Peyer's patch (tissue), 4 donors: ENCODE data around the gene TLR7. TPM values are rescaled to one million over a fixed set of nuclear protein-coding genes. Genes with fewer than 3 reads are reported as not detected.

ENCODE experiments used
- DNase-seq, 3 donors: peaks; one replicate each; pipeline ENCODE4 v3.0.0-alpha.2; 2017 to 2019
- H3K27ac ChIP-seq, 4 donors: fragments of 200-600 bp; sonication (generic); one replicate each; pipeline ENCODE4 v1.5.1; 2016 to 2019
- H3K27me3 ChIP-seq, 2 donors: fragments of 200-600 bp; sonication (generic); one replicate each; pipeline ENCODE4 v1.5.1; 2019
- H3K36me3 ChIP-seq, 3 donors: fragments of 200-600 bp; sonication (generic); one replicate each; pipeline ENCODE4 v1.5.1; 2016 to 2019
- H3K4me1 ChIP-seq, 4 donors: fragments of 200-600 bp; sonication (generic); one replicate each; pipeline ENCODE4 v1.5.1; 2016 to 2019
- H3K4me3 ChIP-seq, 4 donors: fragments of 200-600 bp; sonication (generic); 1 replicate in 3 of 4; 2 replicates in 1 of 4; pipeline ENCODE4 v1.5.1; 2016 to 2019; ENCODE audit warnings: mild to moderate bottlenecking in 1 of 4
- H3K9me3 ChIP-seq, 4 donors: fragments of 200-600 bp; sonication (generic); one replicate each; pipeline ENCODE4 v1.5.1; 2016 to 2019; ENCODE audit warnings: mild to moderate bottlenecking in 1 of 4
- POLR2A ChIP-seq, 2 donors: fragments of 450-650 bp; IDR thresholded peaks; one replicate each; pipeline ENCODE4 v1.5.1; 2017; ENCODE audit warnings: antibody characterized with exemption in 2 of 2, mild to moderate bottlenecking in 2 of 2, moderate library complexity in 2 of 2
- total RNA-seq, 4 donors: library from RNA; depleted of rRNA; stranded (reverse); fragments of >200 nt; gene quantifications; one replicate each; pipeline ENCODE4 v1.1.0, GENCODE V29; 2016
- TF ChIP-seq, protein P1 (sequence below), 6 experiments: fragments of 450-650 bp in 4 of 6; fragments of 200-600 bp in 2 of 6; sonication (generic) in 1 of 6; IDR thresholded peaks; one replicate each; pipeline ENCODE4 v1.5.1; 2017 to 2019; ENCODE audit warnings: antibody characterized with exemption in 6 of 6, mild to moderate bottlenecking in 3 of 6, moderate library complexity in 1 of 6

TLR7 gene
- total RNA-seq, 4 donors from 2014 or later = 0.27 to 5.0 (median 0.38) TPM; not detected in 1

- Histone ChIP-seq H3K27me3 (no peaks in the 10 kb centered on the region), H3K27ac (peak overlapping the region in 2 of 4 donors; percentile 36 to 55), H3K4me1 (no peaks in the 10 kb centered on the region), H3K4me3 (peak overlapping the region in 1 of 4 donors; percentile 14), H3K36me3 (no peaks in the 10 kb centered on the region), H3K9me3 (no peaks in the 10 kb centered on the region)
- DNase-seq = no peak
- no peak for TF ChIP-seq POLR2A (IDR thresholded peaks at IDR 0.05)
- TF ChIP-seq, protein P1, sequence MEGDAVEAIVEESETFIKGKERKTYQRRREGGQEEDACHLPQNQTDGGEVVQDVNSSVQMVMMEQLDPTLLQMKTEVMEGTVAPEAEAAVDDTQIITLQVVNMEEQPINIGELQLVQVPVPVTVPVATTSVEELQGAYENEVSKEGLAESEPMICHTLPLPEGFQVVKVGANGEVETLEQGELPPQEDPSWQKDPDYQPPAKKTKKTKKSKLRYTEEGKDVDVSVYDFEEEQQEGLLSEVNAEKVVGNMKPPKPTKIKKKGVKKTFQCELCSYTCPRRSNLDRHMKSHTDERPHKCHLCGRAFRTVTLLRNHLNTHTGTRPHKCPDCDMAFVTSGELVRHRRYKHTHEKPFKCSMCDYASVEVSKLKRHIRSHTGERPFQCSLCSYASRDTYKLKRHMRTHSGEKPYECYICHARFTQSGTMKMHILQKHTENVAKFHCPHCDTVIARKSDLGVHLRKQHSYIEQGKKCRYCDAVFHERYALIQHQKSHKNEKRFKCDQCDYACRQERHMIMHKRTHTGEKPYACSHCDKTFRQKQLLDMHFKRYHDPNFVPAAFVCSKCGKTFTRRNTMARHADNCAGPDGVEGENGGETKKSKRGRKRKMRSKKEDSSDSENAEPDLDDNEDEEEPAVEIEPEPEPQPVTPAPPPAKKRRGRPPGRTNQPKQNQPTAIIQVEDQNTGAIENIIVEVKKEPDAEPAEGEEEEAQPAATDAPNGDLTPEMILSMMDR (IDR thresholded peaks at IDR 0.05) = no peak
These were observed 813 bp downstream of the TLR7 start for GRCh38 chrX:12867685-12868084.

GRCh38 chrX:12868747-12869146 is 1.9 kb downstream of the TLR7 start:
- no peaks in the 10 kb centered on the region for H3K9me3 ChIP-seq
- no peak for DNase-seq
- no peak for TF ChIP-seq POLR2A (IDR thresholded peaks at IDR 0.05)
- TF ChIP-seq, protein P1 (IDR thresholded peaks at IDR 0.05) = no peak
- peak overlapping the region in 1 of 4 donors; percentile 55 for H3K27ac ChIP-seq
- H3K27me3 ChIP-seq = no peaks in the 10 kb centered on the region
- H3K4me1 ChIP-seq = no peaks in the 10 kb centered on the region
- no peak overlapping the region for H3K4me3 ChIP-seq
- H3K36me3 ChIP-seq = no peaks in the 10 kb centered on the region

DNA sequence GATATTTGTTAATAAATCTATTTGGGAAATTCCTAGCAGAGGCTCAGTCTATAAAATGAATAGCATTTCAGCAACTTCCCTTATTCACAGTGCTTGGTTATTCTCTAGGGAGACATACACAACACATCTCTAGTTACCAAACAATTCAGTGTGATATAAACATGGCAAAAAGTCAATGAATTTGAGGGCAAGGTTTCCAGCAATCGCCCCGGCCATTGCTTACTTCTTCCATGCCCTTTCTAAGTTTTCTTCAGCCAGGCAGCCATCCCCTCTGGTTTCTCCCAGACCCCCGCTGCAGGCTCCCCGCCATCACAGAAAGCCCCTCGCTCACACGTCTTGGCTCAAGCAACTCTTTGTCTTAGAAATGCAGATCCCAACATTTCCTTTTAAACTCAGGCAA is 4.4 kb downstream of the TLR7 start:
- no peak for DNase-seq
- H3K36me3 ChIP-seq = no peaks in the 10 kb centered on the region
- no peak for TF ChIP-seq POLR2A (IDR thresholded peaks at IDR 0.05)
- TF ChIP-seq, protein P1 (IDR thresholded peaks at IDR 0.05) = no peak
- H3K27ac ChIP-seq = peak overlapping the region in 1 of 4 donors; percentile 15
- H3K4me3 ChIP-seq = no peak overlapping the region
- no peaks in the 10 kb centered on the region for H3K9me3 ChIP-seq
- H3K4me1 ChIP-seq = no peaks in the 10 kb centered on the region
- no peaks in the 10 kb centered on the region for H3K27me3 ChIP-seq

DNA sequence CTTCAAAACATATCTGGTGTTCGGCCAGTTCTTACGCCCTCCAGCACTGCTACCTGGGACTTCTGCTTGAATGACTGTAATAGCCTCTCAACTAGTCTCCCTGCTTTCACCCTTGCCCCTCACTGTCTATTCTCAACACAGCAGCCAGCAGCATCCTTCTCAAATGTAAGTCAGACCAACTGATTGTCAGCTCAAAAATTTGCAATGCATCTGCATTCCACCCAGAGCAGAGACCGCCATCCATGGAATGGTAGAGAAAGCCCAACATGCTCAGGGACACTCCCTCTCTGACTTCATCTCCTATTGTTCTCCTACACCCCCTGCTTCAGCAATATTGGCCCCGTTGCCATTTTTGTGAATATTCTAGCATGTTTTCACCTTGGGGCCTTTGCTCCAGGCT is 5.9 kb downstream of the TLR7 start:
- no peak for TF ChIP-seq POLR2A (IDR thresholded peaks at IDR 0.05)
- TF ChIP-seq, protein P1 (IDR thresholded peaks at IDR 0.05) = no peak
- H3K4me1 ChIP-seq = no peaks in the 10 kb centered on the region
- H3K27ac ChIP-seq = no peak overlapping the region
- DNase-seq = no peak
- H3K9me3 ChIP-seq = no peaks in the 10 kb centered on the region
- no peak overlapping the region for H3K4me3 ChIP-seq
- no peaks in the 10 kb centered on the region for H3K36me3 ChIP-seq
- H3K27me3 ChIP-seq = no peaks in the 10 kb centered on the region

DNA sequence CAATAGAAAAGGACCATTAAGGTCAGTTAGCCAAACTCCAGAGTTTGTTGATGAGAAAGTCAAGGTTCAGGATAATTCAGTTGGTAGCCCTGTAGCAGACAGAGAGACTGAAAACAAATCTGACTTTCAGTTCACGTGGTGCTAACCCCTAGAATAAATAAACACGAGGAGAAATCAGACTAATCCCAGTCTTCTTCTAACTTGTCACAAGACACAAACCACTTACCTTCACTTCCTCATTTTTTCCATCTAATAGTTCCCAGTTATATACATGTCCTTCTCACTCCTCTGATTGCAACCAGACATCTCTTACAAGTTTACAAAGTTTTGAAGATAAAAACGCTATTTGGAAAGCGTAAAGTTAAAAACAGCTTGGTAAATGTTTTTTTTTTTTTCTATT is 7.7 kb downstream of the TLR7 start:
- Histone ChIP-seq H3K27me3 (no peaks in the 10 kb centered on the region), H3K27ac (no peak overlapping the region), H3K36me3 (no peaks in the 10 kb centered on the region), H3K4me1 (no peaks in the 10 kb centered on the region), H3K4me3 (no peak overlapping the region), H3K9me3 (no peaks in the 10 kb centered on the region)
- TF ChIP-seq, protein P1 (IDR thresholded peaks at IDR 0.05) = no peak
- no peak for TF ChIP-seq POLR2A (IDR thresholded peaks at IDR 0.05)
- DNase-seq = no peak

DNA sequence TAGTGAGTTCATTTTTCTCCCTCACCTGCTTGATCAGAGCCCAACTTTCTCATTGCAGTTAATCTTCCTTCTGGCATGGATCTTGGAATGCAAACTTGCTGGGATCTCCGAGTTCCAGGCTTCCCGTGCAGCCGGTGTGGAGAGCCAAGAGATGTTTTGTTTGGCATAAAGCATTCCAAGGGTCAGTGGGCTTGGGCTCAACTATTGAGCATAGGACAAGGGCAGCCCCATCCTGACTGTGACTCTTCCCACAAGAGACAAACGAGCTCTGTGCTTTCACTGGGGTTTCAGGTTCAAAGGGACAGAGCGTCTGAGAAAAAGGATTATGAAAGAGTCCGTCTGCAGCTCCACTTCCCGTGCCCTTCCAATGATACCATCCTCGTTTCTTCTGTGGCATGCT is 10.5 kb downstream of the TLR7 start:
- no peak overlapping the region for H3K27ac ChIP-seq
- no peaks in the 10 kb centered on the region for H3K36me3 ChIP-seq

More for the DNA sequence above, 10.5 kb downstream of the TLR7 start:
- H3K4me3 ChIP-seq = no peak overlapping the region
- TF ChIP-seq POLR2A (IDR thresholded peaks at IDR 0.05) = no peak
- TF ChIP-seq, protein P1 (IDR thresholded peaks at IDR 0.05) = no peak
- no peak for DNase-seq
- no peaks in the 10 kb centered on the region for H3K27me3 ChIP-seq
- no peaks in the 10 kb centered on the region for H3K9me3 ChIP-seq
- H3K4me1 ChIP-seq = no peaks in the 10 kb centered on the region
